Ascending aorta (tissue), 2 donors: ENCODE data around the gene GPX3. TPM values are rescaled to one million over a fixed set of nuclear protein-coding genes. Genes with fewer than 3 reads are reported as not detected.

Experiments used
- DNase-seq, 2 donors: peaks; one replicate each; pipeline ENCODE4 v3.0.0-alpha.2; 2019; ENCODE audit warnings: low spot score in 2 of 2
- H3K27ac ChIP-seq, 2 donors: fragments of 200-600 bp; sonication (generic); one replicate each; pipeline ENCODE4 v1.5.1; 2016 to 2017; ENCODE audit warnings: mild to moderate bottlenecking in 1 of 2
- H3K27me3 ChIP-seq: fragments of 200-600 bp; sonication (generic); one replicate; pipeline ENCODE4 v1.5.1; 2017
- H3K36me3 ChIP-seq, 2 donors: fragments of 200-600 bp; sonication (generic); one replicate each; pipeline ENCODE4 v1.5.1; 2016
- H3K4me1 ChIP-seq, 2 donors: fragments of 200-600 bp; sonication (generic); one replicate each; pipeline ENCODE4 v1.5.1; 2016 to 2017; ENCODE audit warnings: mild to moderate bottlenecking in 1 of 2
- H3K4me3 ChIP-seq, 2 donors: fragments of 200-600 bp; sonication (generic); one replicate each; pipeline ENCODE4 v1.5.1; 2016 to 2017; ENCODE audit warnings: mild to moderate bottlenecking in 1 of 2
- H3K9me3 ChIP-seq, 2 donors: fragments of 200-600 bp; sonication (generic); one replicate each; pipeline ENCODE4 v1.5.1; 2016
- intact Hi-C: fragments of 100-400 bp; cut with DNase I; formaldehyde crosslinking; loops from one replicate; pipeline ENCODE4 v1.15.1; 2023
- total RNA-seq: library from RNA; depleted of rRNA; stranded (reverse); fragments of >200 nt; gene quantifications from one replicate; pipeline ENCODE4 v1.1.0, GENCODE V29; 2016
- TF ChIP-seq, protein P1 (sequence below), 3 experiments: fragments of 200-600 bp in 2 of 3; fragments of 450-650 bp in 1 of 3; sonication (generic) in 2 of 3; IDR thresholded peaks; one replicate each; pipeline ENCODE4 v1.5.1; 2016 to 2019; ENCODE audit warnings: antibody characterized with exemption in 3 of 3, mild to moderate bottlenecking in 1 of 3, moderate library complexity in 1 of 3

The GPX3 gene
- total RNA-seq, 1 donor from 2014 or later = 2,056 TPM

DNA sequence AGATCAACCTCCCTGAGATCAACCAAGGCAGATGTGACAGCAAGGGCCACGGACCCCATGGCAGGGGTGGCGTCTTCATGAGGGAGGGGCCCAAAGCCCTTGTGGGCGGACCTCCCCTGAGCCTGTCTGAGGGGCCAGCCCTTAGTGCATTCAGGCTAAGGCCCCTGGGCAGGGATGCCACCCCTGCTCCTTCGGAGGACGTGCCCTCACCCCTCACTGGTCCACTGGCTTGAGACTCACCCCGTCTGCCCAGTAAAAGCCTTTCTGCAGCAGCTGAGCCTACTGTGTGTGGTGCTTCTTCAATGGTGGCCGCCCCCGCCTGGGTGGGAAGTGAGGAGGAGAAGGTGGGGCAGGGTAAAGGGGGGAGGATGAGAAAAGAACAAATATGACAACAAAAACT, 8.3 kb downstream of the GPX3 start:
- intact Hi-C loops = no loop called here
- Histone ChIP-seq H3K4me1 (peaks cover 18 to 20% of the 10 kb centered on the region in 2 donors), H3K27me3 (no peaks in the 10 kb centered on the region), H3K4me3 (no peak overlapping the region), H3K27ac (peak overlapping the region; percentile 9 to 74), H3K36me3 (peaks cover 58 to 69% of the 10 kb centered on the region in 2 donors), H3K9me3 (no peaks in the 10 kb centered on the region)
- DNase-seq = no peak
- TF ChIP-seq, protein P1, sequence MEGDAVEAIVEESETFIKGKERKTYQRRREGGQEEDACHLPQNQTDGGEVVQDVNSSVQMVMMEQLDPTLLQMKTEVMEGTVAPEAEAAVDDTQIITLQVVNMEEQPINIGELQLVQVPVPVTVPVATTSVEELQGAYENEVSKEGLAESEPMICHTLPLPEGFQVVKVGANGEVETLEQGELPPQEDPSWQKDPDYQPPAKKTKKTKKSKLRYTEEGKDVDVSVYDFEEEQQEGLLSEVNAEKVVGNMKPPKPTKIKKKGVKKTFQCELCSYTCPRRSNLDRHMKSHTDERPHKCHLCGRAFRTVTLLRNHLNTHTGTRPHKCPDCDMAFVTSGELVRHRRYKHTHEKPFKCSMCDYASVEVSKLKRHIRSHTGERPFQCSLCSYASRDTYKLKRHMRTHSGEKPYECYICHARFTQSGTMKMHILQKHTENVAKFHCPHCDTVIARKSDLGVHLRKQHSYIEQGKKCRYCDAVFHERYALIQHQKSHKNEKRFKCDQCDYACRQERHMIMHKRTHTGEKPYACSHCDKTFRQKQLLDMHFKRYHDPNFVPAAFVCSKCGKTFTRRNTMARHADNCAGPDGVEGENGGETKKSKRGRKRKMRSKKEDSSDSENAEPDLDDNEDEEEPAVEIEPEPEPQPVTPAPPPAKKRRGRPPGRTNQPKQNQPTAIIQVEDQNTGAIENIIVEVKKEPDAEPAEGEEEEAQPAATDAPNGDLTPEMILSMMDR (IDR thresholded peaks at IDR 0.05) = no peak

DNA sequence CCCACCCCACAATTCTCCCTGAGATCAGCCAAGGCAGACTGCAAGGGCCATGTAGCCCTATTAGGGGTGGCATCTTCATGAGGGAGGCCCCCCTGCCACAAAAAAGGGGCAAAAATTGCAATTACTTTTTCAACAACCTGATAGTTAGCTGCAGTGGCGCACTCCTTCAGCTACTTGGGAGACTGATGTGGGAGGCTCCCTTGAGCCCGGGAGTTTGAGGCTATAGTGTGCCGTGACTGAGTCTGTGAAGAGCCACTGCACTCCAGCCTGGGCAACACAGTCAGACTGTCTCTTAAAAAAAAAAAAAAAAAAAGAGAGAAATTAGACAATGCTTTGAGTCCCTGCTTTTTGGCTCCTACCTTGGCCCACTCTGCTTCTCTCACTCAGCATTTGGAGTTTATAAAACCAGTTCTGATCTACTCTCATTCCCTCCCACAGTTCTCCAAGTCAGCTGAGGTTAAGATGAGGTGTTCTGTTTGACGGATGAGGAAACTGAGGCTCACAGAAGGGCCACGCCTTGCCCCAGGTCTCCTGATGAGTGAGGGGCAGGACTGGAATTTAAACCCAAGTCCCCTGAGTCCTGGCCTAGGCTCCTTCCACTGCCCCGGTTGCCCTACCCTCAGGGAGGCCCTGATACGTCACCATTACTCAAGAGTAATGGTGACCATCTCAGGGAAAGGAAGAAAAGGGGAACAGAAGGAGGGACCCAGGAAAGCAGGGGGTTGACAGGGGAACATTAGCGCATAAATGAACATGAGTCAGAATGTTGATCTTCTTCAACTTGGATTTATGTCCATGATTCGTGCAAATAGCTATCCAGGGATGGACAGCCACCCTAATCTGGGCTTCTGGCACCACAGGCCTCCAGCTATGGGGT, 9.0 kb downstream of the GPX3 start:
- DNase-seq = no peak
- Histone ChIP-seq H3K4me3 (no peak overlapping the region), H3K27me3 (no peaks in the 10 kb centered on the region), H3K4me1 (peaks cover 12 to 13% of the 10 kb centered on the region in 2 donors), H3K9me3 (no peaks in the 10 kb centered on the region), H3K27ac (peak overlapping the region; percentile 61 to 74), H3K36me3 (peaks cover 64 to 76% of the 10 kb centered on the region in 2 donors)
- TF ChIP-seq, protein P1 (IDR thresholded peaks at IDR 0.05) = no peak
- intact Hi-C loops = no loop called here

DNA sequence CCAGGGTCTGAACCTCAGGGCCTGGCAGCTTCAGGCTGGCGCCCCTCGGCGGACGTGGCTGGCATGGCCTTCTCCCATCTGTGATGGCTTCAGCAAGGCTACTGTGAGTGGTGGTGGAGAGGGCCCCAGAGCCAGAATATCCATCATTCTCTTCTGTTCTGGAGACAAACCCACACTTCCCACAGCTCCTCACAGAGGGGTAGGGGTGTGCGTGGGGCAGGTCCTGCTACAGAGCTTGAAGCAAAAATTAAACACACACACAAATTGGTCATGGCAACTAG, 9.6 kb downstream of the GPX3 start:
- H3K36me3 ChIP-seq = peaks cover 70 to 81% of the 10 kb centered on the region in 2 donors
- H3K4me3 ChIP-seq = no peak overlapping the region
- peak overlapping the region; percentile 61 to 74 for H3K27ac ChIP-seq
- no peaks in the 10 kb centered on the region for H3K9me3 ChIP-seq
- no peak for DNase-seq
- peaks cover 7% of the 10 kb centered on the region in 2 donors for H3K4me1 ChIP-seq
- H3K27me3 ChIP-seq = no peaks in the 10 kb centered on the region
- intact Hi-C loops = no loop called here
- TF ChIP-seq, protein P1 (IDR thresholded peaks at IDR 0.05) = no peak

DNA sequence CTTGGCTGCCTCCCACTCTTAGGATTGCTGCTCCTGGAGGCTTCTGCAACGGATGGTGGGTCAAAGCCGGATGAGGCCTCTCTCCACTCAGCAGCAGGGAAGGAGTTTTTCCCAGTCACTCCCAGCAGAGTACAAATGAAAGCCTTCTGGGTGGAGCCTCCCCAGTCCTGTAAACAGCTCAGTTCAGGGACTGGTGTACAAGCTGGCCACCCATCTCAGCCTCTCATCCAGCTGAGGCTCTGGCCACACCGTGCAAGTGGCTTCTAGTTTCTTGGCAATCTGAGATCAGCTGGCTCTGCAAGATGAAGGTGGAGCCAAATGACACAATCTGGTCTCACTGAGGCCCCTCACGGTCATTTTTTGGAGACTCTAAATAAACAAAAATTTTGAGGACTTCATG, 10.0 kb downstream of the GPX3 start:
- intact Hi-C loops = no loop called here
- Histone ChIP-seq H3K4me3 (no peak overlapping the region), H3K4me1 (peaks cover 3 to 4% of the 10 kb centered on the region in 2 donors), H3K9me3 (no peaks in the 10 kb centered on the region), H3K36me3 (peaks cover 72 to 84% of the 10 kb centered on the region in 2 donors), H3K27me3 (no peaks in the 10 kb centered on the region), H3K27ac (peak overlapping the region; percentile 61 to 74)
- peak in 1 of 2 donors; percentile 83 for DNase-seq
- TF ChIP-seq, protein P1 (IDR thresholded peaks at IDR 0.05) = no peak

DNA sequence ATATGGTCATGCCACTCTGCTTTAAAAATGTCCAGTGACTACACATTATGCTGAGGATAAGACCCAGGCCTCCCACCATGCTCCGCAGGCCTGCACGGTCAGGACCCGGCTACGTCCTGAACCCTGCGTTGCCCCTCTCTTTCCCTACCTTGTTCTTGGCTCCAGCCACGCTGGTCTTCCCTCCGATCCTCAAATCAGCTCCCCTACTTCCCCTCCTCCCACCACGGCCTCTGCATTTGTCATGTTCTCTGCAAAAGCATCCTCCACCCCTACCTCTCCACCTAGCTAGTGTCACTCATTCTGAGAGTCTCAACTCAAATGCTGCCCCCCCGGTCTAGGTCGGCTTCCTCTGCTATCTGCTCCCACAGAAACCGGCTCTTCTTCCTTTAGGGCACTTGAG, 11.2 kb downstream of the GPX3 start:
- Histone ChIP-seq H3K4me3 (no peak overlapping the region), H3K9me3 (no peaks in the 10 kb centered on the region), H3K36me3 (peaks cover 73 to 84% of the 10 kb centered on the region in 2 donors), H3K4me1 (no peaks in the 10 kb centered on the region), H3K27ac (no peak overlapping the region), H3K27me3 (no peaks in the 10 kb centered on the region)
- intact Hi-C loops = no loop called here
- no peak for DNase-seq
- TF ChIP-seq, protein P1 (IDR thresholded peaks at IDR 0.05) = no peak
